Karpas-422 (cell line): ENCODE data around the gene RBM20. TPM values are rescaled to one million over a fixed set of nuclear protein-coding genes. Genes with fewer than 3 reads are reported as not detected.

ENCODE experiments used
- DNase-seq: peaks from one replicate; pipeline ENCODE4 v3.0.0-alpha.2; 2015
- H2AFZ ChIP-seq: fragments of 200-600 bp; sonication (generic); 2 replicates; pipeline ENCODE4 v1.6.1; 2014; ENCODE audit warnings: antibody characterized with exemption, low read length, mixed read lengths
- H3K27ac ChIP-seq: fragments of 200-600 bp; sonication (generic); 2 replicates; pipeline ENCODE4 v1.5.1; 2014; ENCODE audit warnings: mild to moderate bottlenecking, low read length, moderate library complexity
- H3K27me3 ChIP-seq: fragments of 200-600 bp; sonication (generic); 2 replicates; pipeline ENCODE4 v1.6.1; 2014; ENCODE audit warnings: low read length, mixed read lengths
- H3K36me3 ChIP-seq: fragments of 200-600 bp; sonication (generic); 2 replicates; pipeline ENCODE4 v1.6.1; 2014; ENCODE audit warnings: low read length, mixed read lengths; ENCODE audit not compliant: insufficient read depth
- H3K4me1 ChIP-seq: fragments of 200-600 bp; sonication (generic); 2 replicates; pipeline ENCODE4 v1.6.1; 2014; ENCODE audit warnings: mild to moderate bottlenecking, low read length, mixed read lengths
- H3K4me2 ChIP-seq: fragments of 200-600 bp; sonication (generic); 2 replicates; pipeline ENCODE4 v1.6.1; 2014; ENCODE audit warnings: low read length, low read depth, mild to moderate bottlenecking; ENCODE audit not compliant: poor library complexity, severe bottlenecking
- H3K4me3 ChIP-seq: fragments of 200-600 bp; sonication (generic); 2 replicates; pipeline ENCODE4 v1.5.1; 2014; ENCODE audit warnings: mild to moderate bottlenecking, antibody characterized with exemption, low read length, mixed read lengths
- H3K79me2 ChIP-seq: fragments of 200-600 bp; sonication (generic); 2 replicates; pipeline ENCODE4 v1.6.1; 2014; ENCODE audit warnings: mild to moderate bottlenecking, low read length, mixed read lengths
- H3K9ac ChIP-seq: fragments of 200-600 bp; sonication (generic); 2 replicates; pipeline ENCODE4 v1.6.0; 2014; ENCODE audit warnings: low read length
- H3K9me2 ChIP-seq: fragments of 200-600 bp; sonication (generic), shearing (Covaris generic); replicated peaks from 2 replicates; pipeline ENCODE4 v1.6.0; 2014; ENCODE audit warnings: mild to moderate bottlenecking, low read length, moderate library complexity; ENCODE audit not compliant: insufficient read depth
- H3K9me3 ChIP-seq: fragments of 300-700, 200-600 bp; sonication (generic); 2 replicates; pipeline ENCODE4 v1.6.1; 2014; ENCODE audit warnings: low read length, mixed read lengths
- H4K20me1 ChIP-seq: fragments of 200-600 bp; sonication (generic); 2 replicates; pipeline ENCODE4 v1.6.1; 2014; ENCODE audit warnings: mild to moderate bottlenecking, antibody characterized with exemption, low read length, low read depth; ENCODE audit not compliant: insufficient read depth
- total RNA-seq: library from RNA; depleted of rRNA; stranded (reverse); fragments of >200 nt; shearing (Covaris generic); gene quantifications from 2 replicates; pipeline ENCODE4 v1.2.3, GENCODE V29; 2014; ENCODE audit warnings: low replicate concordance

The RBM20 gene
- total RNA-seq, 1 experiment from 2014 or later = not detected

DNA sequence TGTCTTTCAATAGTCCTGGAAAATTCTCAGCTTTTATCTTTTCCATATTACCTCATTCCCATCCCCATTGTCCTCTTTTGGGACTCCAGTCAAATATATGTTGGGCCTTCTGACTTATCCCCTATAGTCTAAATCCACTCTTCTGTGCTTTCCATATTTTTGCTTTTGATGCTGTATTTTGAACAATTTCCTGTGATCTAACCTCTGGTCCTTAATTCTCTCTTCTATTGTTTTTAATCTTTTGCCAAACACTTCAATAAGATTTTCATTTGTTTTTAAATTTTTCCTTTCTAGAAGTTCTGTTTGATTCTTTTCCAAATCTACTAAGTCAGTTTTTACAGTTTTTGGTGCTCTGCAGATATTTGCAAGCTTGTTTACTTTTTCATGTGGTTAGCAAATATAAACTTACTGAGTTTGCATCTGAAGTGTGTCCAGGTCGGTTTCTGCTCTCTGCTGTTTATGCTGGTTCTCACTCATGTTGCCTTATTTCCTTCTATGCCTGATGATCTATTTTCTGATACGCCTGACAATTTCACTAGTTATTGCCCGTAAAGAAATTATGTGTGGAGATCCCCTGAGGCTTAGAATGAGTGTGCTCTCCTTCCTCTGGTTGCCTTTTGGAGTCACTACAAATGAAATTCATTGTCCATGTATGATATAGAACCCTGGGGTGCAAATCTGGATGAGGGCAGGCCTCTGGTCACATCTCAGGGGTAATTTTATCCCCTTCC, 110.4 kb downstream of the RBM20 start:
- H2AFZ ChIP-seq = no peak overlapping the region
- no peaks in the 10 kb centered on the region for H4K20me1 ChIP-seq
- H3K9me2 ChIP-seq = no peaks in the 10 kb centered on the region
- no peaks in the 10 kb centered on the region for H3K79me2 ChIP-seq
- no peaks in the 10 kb centered on the region for H3K36me3 ChIP-seq
- H3K9me3 ChIP-seq = no peaks in the 10 kb centered on the region
- DNase-seq = no peak
- H3K4me1 ChIP-seq = no peaks in the 10 kb centered on the region
- no peak overlapping the region for H3K4me2 ChIP-seq
- no peak overlapping the region for H3K27ac ChIP-seq
- H3K27me3 ChIP-seq = no peaks in the 10 kb centered on the region; the same call in 1 of the 2 replicates
- H3K4me3 ChIP-seq = no peak overlapping the region
- no peak overlapping the region for H3K9ac ChIP-seq

- Histone ChIP-seq H3K36me3 (no peaks in the 10 kb centered on the region), H3K4me1 (no peaks in the 10 kb centered on the region), H3K27me3 (no peaks in the 10 kb centered on the region; the same call in 1 of the 2 replicates), H3K4me3 (no peak overlapping the region), H3K9ac (no peak overlapping the region), H3K79me2 (no peaks in the 10 kb centered on the region), H3K9me3 (no peaks in the 10 kb centered on the region), H2AFZ (no peak overlapping the region), H4K20me1 (no peaks in the 10 kb centered on the region), H3K27ac (no peak overlapping the region), H3K9me2 (no peaks in the 10 kb centered on the region), H3K4me2 (no peak overlapping the region)
- DNase-seq = no peak
These were observed 111.6 kb downstream of the RBM20 start for GRCh38 chr10:110755781-110756180.

GRCh38 chr10:110756876-110757275, 112.7 kb downstream of the RBM20 start:
- H3K9me2 ChIP-seq = no peaks in the 10 kb centered on the region
- H3K27me3 ChIP-seq = no peaks in the 10 kb centered on the region
- no peak overlapping the region for H2AFZ ChIP-seq
- H3K9ac ChIP-seq = no peak overlapping the region
- no peaks in the 10 kb centered on the region for H3K36me3 ChIP-seq
- no peaks in the 10 kb centered on the region for H3K9me3 ChIP-seq
- no peaks in the 10 kb centered on the region for H4K20me1 ChIP-seq
- DNase-seq = no peak
- no peak overlapping the region for H3K4me2 ChIP-seq
- H3K4me3 ChIP-seq = no peak overlapping the region
- H3K27ac ChIP-seq = no peak overlapping the region
- H3K4me1 ChIP-seq = no peaks in the 10 kb centered on the region
- no peaks in the 10 kb centered on the region for H3K79me2 ChIP-seq

GRCh38 chr10:110757586-110757985, 113.5 kb downstream of the RBM20 start:
- Histone ChIP-seq H2AFZ (no peak overlapping the region), H3K36me3 (no peaks in the 10 kb centered on the region), H4K20me1 (0 out of 2 replicates have a peak, but pooled peaks cover 2% of the 10 kb centered on the region), H3K4me3 (no peak overlapping the region), H3K4me1 (no peaks in the 10 kb centered on the region), H3K27ac (no peak overlapping the region), H3K9me3 (no peaks in the 10 kb centered on the region), H3K79me2 (no peaks in the 10 kb centered on the region), H3K9me2 (no peaks in the 10 kb centered on the region), H3K9ac (no peak overlapping the region), H3K4me2 (no peak overlapping the region), H3K27me3 (no peaks in the 10 kb centered on the region)
- DNase-seq = no peak

GRCh38 chr10:110758128-110758765, 114.1 kb downstream of the RBM20 start:
- Histone ChIP-seq H3K27me3 (no peaks in the 10 kb centered on the region), H4K20me1 (0 out of 2 replicates have a peak, but pooled peaks cover 3% of the 10 kb centered on the region), H3K4me3 (no peak overlapping the region), H3K9me2 (no peaks in the 10 kb centered on the region), H3K4me1 (no peaks in the 10 kb centered on the region), H3K9ac (no peak overlapping the region), H3K27ac (no peak overlapping the region), H3K79me2 (no peaks in the 10 kb centered on the region), H3K36me3 (no peaks in the 10 kb centered on the region), H3K4me2 (no peak overlapping the region), H2AFZ (no peak overlapping the region), H3K9me3 (no peaks in the 10 kb centered on the region)
- DNase-seq = no peak

DNA sequence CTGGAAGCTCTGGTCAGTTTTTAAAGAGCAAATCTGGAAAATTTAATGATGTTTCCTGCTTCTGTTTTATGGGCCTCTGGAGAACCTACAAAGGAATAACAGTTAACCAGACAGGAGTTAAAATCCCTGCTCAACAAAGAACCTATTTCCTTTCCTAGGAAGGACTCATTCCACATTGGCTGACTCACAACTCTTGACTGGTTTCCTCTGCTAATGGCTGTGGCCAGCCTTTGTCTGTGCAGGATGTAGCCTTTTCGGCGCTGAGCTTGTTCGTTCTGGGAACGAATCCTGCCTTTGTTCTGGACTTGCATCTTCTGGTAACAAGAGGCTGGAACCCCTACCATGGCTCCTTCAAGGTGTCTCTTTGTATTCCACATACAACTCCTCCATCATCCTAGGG, 114.8 kb downstream of the RBM20 start:
- no peak overlapping the region for H2AFZ ChIP-seq
- no peak overlapping the region for H3K27ac ChIP-seq
- H3K9me2 ChIP-seq = no peaks in the 10 kb centered on the region
- DNase-seq = no peak
- no peak overlapping the region for H3K4me3 ChIP-seq
- no peaks in the 10 kb centered on the region for H3K36me3 ChIP-seq
- H3K9ac ChIP-seq = no peak overlapping the region
- 0 out of 2 replicates have a peak, but pooled peaks cover 3% of the 10 kb centered on the region for H4K20me1 ChIP-seq
- H3K4me2 ChIP-seq = no peak overlapping the region
- H3K79me2 ChIP-seq = no peaks in the 10 kb centered on the region
- no peaks in the 10 kb centered on the region for H3K4me1 ChIP-seq
- H3K27me3 ChIP-seq = no peaks in the 10 kb centered on the region
- H3K9me3 ChIP-seq = no peaks in the 10 kb centered on the region

DNA sequence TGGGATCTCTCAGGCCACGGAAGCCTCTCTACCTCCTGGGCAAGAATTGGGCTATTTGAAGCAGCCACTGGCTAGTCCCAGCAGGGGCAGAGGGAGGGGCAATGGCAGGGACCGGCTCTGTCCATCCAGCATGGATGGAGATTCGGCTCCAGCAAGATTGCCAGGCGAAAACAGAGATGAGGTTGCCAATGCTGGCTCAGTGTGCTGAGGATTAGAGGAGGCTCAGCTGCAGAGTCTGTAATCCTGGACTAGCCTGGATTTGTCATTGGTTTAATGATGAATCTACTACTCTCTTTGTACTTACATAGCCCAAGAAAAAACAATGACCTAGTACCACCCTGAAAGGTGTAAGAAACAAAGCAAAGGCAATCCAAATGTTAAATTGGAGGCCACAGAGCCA, 115.4 kb downstream of the RBM20 start:
- Histone ChIP-seq H3K4me2 (no peak overlapping the region), H3K4me3 (no peak overlapping the region), H3K9me3 (no peaks in the 10 kb centered on the region), H3K27me3 (no peaks in the 10 kb centered on the region), H2AFZ (no peak overlapping the region), H3K79me2 (no peaks in the 10 kb centered on the region), H3K9ac (no peak overlapping the region), H3K9me2 (no peaks in the 10 kb centered on the region), H4K20me1 (0 out of 2 replicates have a peak, but pooled peaks cover 3% of the 10 kb centered on the region), H3K36me3 (no peaks in the 10 kb centered on the region), H3K27ac (no peak overlapping the region), H3K4me1 (no peaks in the 10 kb centered on the region)
- no peak for DNase-seq

GRCh38 chr10:110762109-110762848, 118.1 kb downstream of the RBM20 start:
- Histone ChIP-seq H3K4me3 (no peak overlapping the region), H3K27ac (no peak overlapping the region), H3K9ac (no peak overlapping the region), H3K36me3 (no peaks in the 10 kb centered on the region), H3K9me2 (no peaks in the 10 kb centered on the region), H3K4me2 (no peak overlapping the region), H2AFZ (no peak overlapping the region), H3K4me1 (no peaks in the 10 kb centered on the region), H3K9me3 (no peaks in the 10 kb centered on the region), H3K79me2 (no peaks in the 10 kb centered on the region), H3K27me3 (no peaks in the 10 kb centered on the region), H4K20me1 (0 out of 2 replicates have a peak, but pooled peaks cover 3% of the 10 kb centered on the region)
- no peak for DNase-seq
